Ammon's horn (tissue), 1 donor: ENCODE measurements around the gene TPSG1.
"Not testable (repeated sequence)": the region's sequence is repeated elsewhere in the genome, so short reads cannot be mapped to it uniquely, and the experiment has no call there.

Source experiments
- DNase-seq: peaks from one replicate; pipeline ENCODE4 v3.0.0-alpha.2; 2016; ENCODE audit warnings: low spot score

The TPSG1 gene

GRCh38 chr16:1194665-1195392 is 30.2 kb downstream of the TPSG1 start:
- DNase-seq = no peak

- no peak for DNase-seq
Observed at GRCh38 chr16:1193825-1194581, 31.1 kb downstream of the TPSG1 start.

GRCh38 chr16:1193143-1193824 is 31.8 kb downstream of the TPSG1 start:
- no peak for DNase-seq

- no peak for DNase-seq
Observed at GRCh38 chr16:1192384-1193073, 32.5 kb downstream of the TPSG1 start.

- DNase-seq = not testable (repeated sequence)
Observed at GRCh38 chr16:1190789-1191188, 34.3 kb downstream of the TPSG1 start.

- no peak for DNase-seq
Observed at GRCh38 chr16:1189455-1189854, 35.6 kb downstream of the TPSG1 start.

GRCh38 chr16:1188432-1189189 is 36.5 kb downstream of the TPSG1 start:
- DNase-seq = peak; percentile 37

- not testable (repeated sequence) for DNase-seq
Observed at GRCh38 chr16:1185460-1186207, 39.4 kb downstream of the TPSG1 start.

- no peak for DNase-seq
Observed at GRCh38 chr16:1184980-1185379, 40.1 kb downstream of the TPSG1 start.

GRCh38 chr16:1184156-1184868 is 40.8 kb downstream of the TPSG1 start:
- DNase-seq = no peak

GRCh38 chr16:1182950-1183907 is 41.8 kb downstream of the TPSG1 start:
- peak; percentile 21 for DNase-seq

GRCh38 chr16:1182316-1182671 is 42.8 kb downstream of the TPSG1 start:
- DNase-seq = no peak

- no peak for DNase-seq
Observed at GRCh38 chr16:1181404-1182315, 43.4 kb downstream of the TPSG1 start.

- no peak for DNase-seq
Observed at GRCh38 chr16:1180549-1181403, 44.3 kb downstream of the TPSG1 start.

GRCh38 chr16:1178295-1178910 is 46.7 kb downstream of the TPSG1 start:
- no peak for DNase-seq

GRCh38 chr16:1177750-1178149 is 47.3 kb downstream of the TPSG1 start:
- no peak for DNase-seq

- no peak for DNase-seq
Observed at GRCh38 chr16:1177053-1177452, 48.0 kb downstream of the TPSG1 start.
